IgD-negative memory B cell (primary cell): Measurements from ENCODE around the gene BOD1L2. TPM values are rescaled to one million over a fixed set of nuclear protein-coding genes. Genes with fewer than 3 reads are reported as not detected.

Experiments
- H3K27ac Mint-ChIP-seq, 3 donors: one replicate each; pipeline ENCODE4 v1.8.0; 2020 to 2022; ENCODE audit warnings: mild to moderate bottlenecking in 3 of 3, mixed read lengths in 3 of 3, moderate library complexity in 1 of 3
- H3K27me3 Mint-ChIP-seq: one replicate; pipeline ENCODE4 v1.8.0; 2021; ENCODE audit warnings: mixed read lengths
- H3K36me3 Mint-ChIP-seq: one replicate; pipeline ENCODE4 v1.8.0; 2020; ENCODE audit warnings: mild to moderate bottlenecking, mixed read lengths
- H3K4me1 Mint-ChIP-seq, 3 donors: one replicate each; pipeline ENCODE4 v1.8.0; 2020 to 2022; ENCODE audit warnings: mixed read lengths in 3 of 3, mild to moderate bottlenecking in 1 of 3
- H3K4me3 Mint-ChIP-seq, 4 donors: one replicate each; pipeline ENCODE4 v1.8.0; 2020 to 2022; ENCODE audit warnings: mild to moderate bottlenecking in 4 of 4, mixed read lengths in 4 of 4, moderate library complexity in 3 of 4
- H3K9me3 Mint-ChIP-seq, 3 donors: one replicate each; pipeline ENCODE4 v1.8.0; 2020 to 2021; ENCODE audit warnings: mixed read lengths in 3 of 3, mild to moderate bottlenecking in 1 of 3
- polyA plus RNA-seq: library from polyadenylated mRNA; unstranded; fragments of 300-500 nt; fragmentation: Illumina TruSeq; gene quantifications from one replicate; pipeline ENCODE4 v1.2.3, GENCODE V29; 2021

The BOD1L2 gene
- polyA plus RNA-seq, 1 donor from 2014 or later: not detected

- no peaks in the 10 kb centered on the region for H3K36me3 Mint-ChIP-seq
- H3K27me3 Mint-ChIP-seq: peaks cover 24% of the 10 kb centered on the region
- peaks cover 0 to 6% (median 2%) of the 10 kb centered on the region in 3 donors for H3K9me3 Mint-ChIP-seq
Observed at GRCh38 chr18:57141208-57142129, 5.4 kb upstream of the BOD1L2 start.

GRCh38 chr18:57142324-57142723 lies 4.6 kb upstream of the BOD1L2 start:
- no peaks in the 10 kb centered on the region for H3K4me1 Mint-ChIP-seq
- H3K27me3 Mint-ChIP-seq: peaks cover 23% of the 10 kb centered on the region
- H3K36me3 Mint-ChIP-seq: peaks cover 3% of the 10 kb centered on the region
- H3K4me3 Mint-ChIP-seq: no peak overlapping the region
- no peak overlapping the region for H3K27ac Mint-ChIP-seq
- H3K9me3 Mint-ChIP-seq: peaks cover 0 to 5% (median 2%) of the 10 kb centered on the region in 3 donors

More at GRCh38 chr18:57141208-57142129, 5.4 kb upstream of the BOD1L2 start:
- Mint-ChIP-seq H3K27ac (no peak overlapping the region), H3K4me3 (no peak overlapping the region), H3K4me1 (no peaks in the 10 kb centered on the region)

DNA sequence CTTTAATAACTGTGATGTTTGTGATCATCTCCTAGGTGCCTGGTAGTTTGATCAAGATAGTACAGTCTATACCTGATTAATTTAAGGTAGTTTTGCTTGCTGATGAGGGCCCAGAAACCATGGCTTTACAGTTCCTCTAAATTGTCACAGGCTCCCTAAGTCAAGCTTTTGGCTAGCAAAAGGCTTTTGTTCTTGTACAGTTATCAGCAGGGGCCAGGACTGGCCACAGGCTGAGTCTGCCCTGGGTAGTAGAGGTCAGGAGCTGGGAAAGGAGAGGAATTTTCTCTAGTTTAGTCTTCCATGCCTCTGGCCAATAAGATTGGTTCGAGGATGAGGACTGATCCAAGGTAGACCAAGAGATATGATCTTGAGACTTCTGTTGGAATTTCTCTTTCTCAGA lies 3.6 kb upstream of the BOD1L2 start:
- Mint-ChIP-seq H3K27me3 (peaks cover 27% of the 10 kb centered on the region), H3K9me3 (peaks cover 2 to 5% (median 3%) of the 10 kb centered on the region in 3 donors), H3K4me3 (no peak overlapping the region), H3K27ac (no peak overlapping the region), H3K36me3 (peaks cover 3% of the 10 kb centered on the region), H3K4me1 (no peaks in the 10 kb centered on the region)

GRCh38 chr18:57148263-57148662 lies 1.4 kb downstream of the BOD1L2 start:
- Mint-ChIP-seq H3K9me3 (peaks cover 2 to 7% (median 3%) of the 10 kb centered on the region in 3 donors), H3K4me3 (no peak overlapping the region), H3K27me3 (peaks cover 47% of the 10 kb centered on the region), H3K27ac (no peak overlapping the region), H3K36me3 (peaks cover 3% of the 10 kb centered on the region), H3K4me1 (peaks cover 0 to 4% (median 2%) of the 10 kb centered on the region in 3 donors)

GRCh38 chr18:57149051-57149450 lies 2.2 kb downstream of the BOD1L2 start:
- Mint-ChIP-seq H3K36me3 (peaks cover 3% of the 10 kb centered on the region), H3K9me3 (peaks cover 2 to 7% (median 3%) of the 10 kb centered on the region in 3 donors), H3K27me3 (peaks cover 48% of the 10 kb centered on the region), H3K27ac (no peak overlapping the region), H3K4me3 (no peak overlapping the region), H3K4me1 (peaks cover 0 to 4% (median 2%) of the 10 kb centered on the region in 3 donors)

DNA sequence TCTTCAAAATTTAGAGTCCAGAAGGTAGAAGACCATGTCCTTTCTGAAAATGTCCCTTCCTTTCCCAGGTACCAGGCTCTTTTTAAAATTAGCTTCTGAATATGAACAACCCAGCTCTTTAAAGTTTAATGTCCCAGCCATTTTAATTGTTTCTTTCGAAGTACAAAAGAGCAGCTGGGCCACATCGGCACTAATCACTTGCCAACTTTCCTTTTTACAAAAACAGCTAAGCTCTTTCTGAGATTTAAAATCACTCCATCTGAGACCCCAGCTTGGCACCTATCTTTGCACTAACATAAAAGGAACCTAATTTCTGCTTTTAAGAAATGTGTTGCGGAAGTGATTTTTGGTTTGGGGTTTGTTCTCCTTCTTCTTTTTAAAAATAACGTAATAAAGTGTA lies 2.6 kb downstream of the BOD1L2 start:
- Mint-ChIP-seq H3K4me1 (peaks cover 0 to 4% (median 2%) of the 10 kb centered on the region in 3 donors), H3K27me3 (peaks cover 46% of the 10 kb centered on the region), H3K36me3 (peaks cover 3% of the 10 kb centered on the region), H3K27ac (no peak overlapping the region), H3K9me3 (peaks cover 2 to 7% (median 3%) of the 10 kb centered on the region in 3 donors), H3K4me3 (no peak overlapping the region)

- Mint-ChIP-seq H3K4me3 (no peak overlapping the region), H3K27me3 (peaks cover 43% of the 10 kb centered on the region), H3K9me3 (peaks cover 2 to 7% (median 3%) of the 10 kb centered on the region in 3 donors), H3K4me1 (peaks cover 0 to 4% (median 2%) of the 10 kb centered on the region in 3 donors), H3K27ac (no peak overlapping the region), H3K36me3 (peaks cover 3% of the 10 kb centered on the region)
Observed at GRCh38 chr18:57150081-57150480, 3.2 kb downstream of the BOD1L2 start.

DNA sequence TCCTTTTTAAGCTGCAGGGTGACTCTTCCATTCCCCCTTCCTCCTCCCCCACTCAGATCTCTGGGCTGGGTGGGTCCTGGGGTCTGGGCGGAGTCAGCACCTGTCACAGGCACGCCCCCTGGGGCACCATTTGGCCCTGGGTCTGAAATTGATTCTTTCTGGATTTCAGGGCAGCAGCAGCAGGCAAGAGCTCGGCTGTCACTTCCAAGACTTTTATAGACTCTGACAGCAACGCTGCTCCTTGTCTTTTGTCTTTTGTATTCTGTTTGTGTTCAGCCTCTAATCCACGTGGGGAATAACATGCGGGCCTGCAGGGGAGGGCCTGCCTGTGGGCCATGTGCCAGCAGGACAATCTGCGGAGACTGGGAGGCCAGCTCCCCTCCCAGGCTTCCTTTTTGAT lies 3.9 kb downstream of the BOD1L2 start:
- H3K36me3 Mint-ChIP-seq: peaks cover 3% of the 10 kb centered on the region
- peaks cover 0 to 4% (median 2%) of the 10 kb centered on the region in 3 donors for H3K4me1 Mint-ChIP-seq
- no peak overlapping the region for H3K27ac Mint-ChIP-seq
- H3K4me3 Mint-ChIP-seq: no peak overlapping the region
- peaks cover 2 to 7% (median 3%) of the 10 kb centered on the region in 3 donors for H3K9me3 Mint-ChIP-seq
- peaks cover 45% of the 10 kb centered on the region for H3K27me3 Mint-ChIP-seq

DNA sequence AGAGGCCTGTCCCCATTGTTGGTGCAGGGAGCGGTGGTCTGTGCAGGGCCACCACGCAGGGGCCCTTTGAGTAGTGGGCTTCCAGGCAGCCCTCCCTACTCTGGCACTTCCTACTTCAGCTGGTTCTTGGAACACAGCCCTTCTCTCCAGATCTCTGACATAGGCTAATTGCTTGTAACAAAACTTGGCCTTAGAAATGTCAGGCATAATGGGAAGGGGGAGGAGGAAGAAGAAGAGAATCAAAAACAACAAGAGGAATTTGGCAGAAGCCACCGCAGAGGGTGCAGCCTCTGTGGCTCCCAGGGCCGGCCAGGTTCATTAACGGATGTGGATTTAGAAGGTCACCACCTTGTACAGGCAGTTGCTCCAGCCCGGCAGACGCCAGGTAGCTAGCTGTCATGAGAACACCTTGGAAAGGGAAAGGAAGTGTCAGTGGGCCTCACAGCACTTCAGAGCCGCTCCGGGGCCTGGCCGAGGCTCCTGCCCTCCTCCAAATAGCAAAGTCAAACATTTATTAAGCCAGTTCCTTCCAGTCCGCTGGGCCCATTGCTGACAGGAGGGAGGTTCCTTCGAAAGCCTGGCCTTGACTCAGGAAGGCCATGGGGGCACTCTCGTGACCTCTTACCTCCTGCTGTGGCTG lies 7.4 kb downstream of the BOD1L2 start:
- Mint-ChIP-seq H3K4me3 (no peak overlapping the region), H3K27ac (peak overlapping the region in 1 of 3 donors; percentile 70), H3K36me3 (no peaks in the 10 kb centered on the region)

GRCh38 chr18:57164401-57164800 lies 17.5 kb downstream of the BOD1L2 start:
- H3K4me3 Mint-ChIP-seq: no peak overlapping the region
- peaks cover 4 to 8% (median 5%) of the 10 kb centered on the region in 3 donors for H3K9me3 Mint-ChIP-seq
- H3K36me3 Mint-ChIP-seq: no peaks in the 10 kb centered on the region
- peaks cover 0 to 1% (median 0%) of the 10 kb centered on the region in 3 donors for H3K4me1 Mint-ChIP-seq
- H3K27me3 Mint-ChIP-seq: peaks cover 4% of the 10 kb centered on the region
- no peak overlapping the region for H3K27ac Mint-ChIP-seq

More for the DNA sequence above, 7.4 kb downstream of the BOD1L2 start:
- peaks cover 0 to 4% (median 2%) of the 10 kb centered on the region in 3 donors for H3K9me3 Mint-ChIP-seq
- peaks cover 36% of the 10 kb centered on the region for H3K27me3 Mint-ChIP-seq
- H3K4me1 Mint-ChIP-seq: peaks cover 0 to 4% (median 2%) of the 10 kb centered on the region in 3 donors

GRCh38 chr18:57167617-57168308 lies 20.9 kb downstream of the BOD1L2 start:
- H3K27me3 Mint-ChIP-seq: peaks cover 7% of the 10 kb centered on the region
- no peaks in the 10 kb centered on the region for H3K36me3 Mint-ChIP-seq
- H3K4me3 Mint-ChIP-seq: no peak overlapping the region

DNA sequence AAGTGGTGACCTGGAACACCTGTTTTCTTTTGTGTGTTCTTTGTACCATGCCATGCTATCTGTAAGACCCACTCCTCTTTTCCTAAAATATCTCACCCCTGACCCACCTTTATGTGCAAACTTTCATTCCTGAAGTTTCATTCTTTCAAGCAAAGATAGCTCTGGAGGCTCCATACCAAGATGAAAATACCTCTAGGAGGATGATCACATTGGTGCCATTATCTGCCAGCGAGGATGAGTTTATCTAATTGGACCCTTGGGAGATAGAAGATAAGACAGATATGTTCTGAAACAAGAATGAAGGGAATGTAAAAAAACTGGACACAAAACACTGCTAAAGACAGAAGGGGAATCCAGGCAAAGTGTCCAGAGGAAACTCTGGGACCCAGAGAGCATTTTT lies 24.1 kb downstream of the BOD1L2 start:
- Mint-ChIP-seq H3K27me3 (peaks cover 7% of the 10 kb centered on the region), H3K27ac (no peak overlapping the region), H3K4me3 (no peak overlapping the region)

More at GRCh38 chr18:57167617-57168308, 20.9 kb downstream of the BOD1L2 start:
- Mint-ChIP-seq H3K9me3 (peaks cover 3 to 13% (median 4%) of the 10 kb centered on the region in 3 donors), H3K4me1 (peaks cover 0 to 1% (median 0%) of the 10 kb centered on the region in 3 donors), H3K27ac (no peak overlapping the region)

DNA sequence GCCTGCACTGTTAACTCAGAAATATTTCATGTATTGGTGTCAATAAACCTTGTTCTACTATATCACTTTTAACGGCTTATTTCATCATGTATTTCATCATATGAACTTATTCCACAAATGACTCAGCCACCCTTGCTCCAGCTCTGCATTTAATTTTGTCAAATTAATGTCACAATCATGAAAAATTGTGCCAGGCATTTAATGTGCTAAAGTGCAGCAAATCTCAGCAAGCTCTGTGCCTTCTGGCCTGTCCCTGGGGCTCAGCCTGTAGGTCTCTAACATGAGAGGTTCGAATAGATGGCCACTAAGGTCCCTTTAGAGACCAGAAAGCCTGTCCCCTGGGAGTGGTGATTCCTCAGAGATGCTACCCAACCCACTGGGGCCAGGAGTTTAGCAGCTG lies 28.6 kb downstream of the BOD1L2 start:
- H3K27ac Mint-ChIP-seq: no peak overlapping the region
- peaks cover 3% of the 10 kb centered on the region for H3K27me3 Mint-ChIP-seq
- H3K4me3 Mint-ChIP-seq: no peak overlapping the region
- peaks cover 0 to 21% (median 11%) of the 10 kb centered on the region in 3 donors for H3K9me3 Mint-ChIP-seq
- H3K4me1 Mint-ChIP-seq: no peaks in the 10 kb centered on the region
- no peaks in the 10 kb centered on the region for H3K36me3 Mint-ChIP-seq

More for the DNA sequence above, 24.1 kb downstream of the BOD1L2 start:
- Mint-ChIP-seq H3K9me3 (peaks cover 2 to 22% (median 3%) of the 10 kb centered on the region in 3 donors), H3K4me1 (peaks cover 0 to 1% (median 0%) of the 10 kb centered on the region in 3 donors), H3K36me3 (no peaks in the 10 kb centered on the region)

- peaks cover 3% of the 10 kb centered on the region for H3K27me3 Mint-ChIP-seq
- H3K4me3 Mint-ChIP-seq: no peak overlapping the region
- peaks cover 6 to 36% (median 35%) of the 10 kb centered on the region in 3 donors for H3K9me3 Mint-ChIP-seq
- H3K27ac Mint-ChIP-seq: no peak overlapping the region
- no peaks in the 10 kb centered on the region for H3K4me1 Mint-ChIP-seq
- no peaks in the 10 kb centered on the region for H3K36me3 Mint-ChIP-seq
Observed at GRCh38 chr18:57185434-57185833, 38.5 kb downstream of the BOD1L2 start.
